ENCODE results near the gene AGAP1.

Gene AGAP1

GRCh38 chr2:235847576-235847975, 353.7 kb downstream of the AGAP1 start:
- FAIRE-seq (no peak), DNase-seq (ENCODE audit: insufficient read length) (no peak)
- TF ChIP-seq TAF1 (IDR thresholded peaks at IDR 0.05; ENCODE audit: borderline replicate concordance, low read depth, low read length) = no peak
- TF ChIP-seq POLR2A (IDR thresholded peaks at IDR 0.05; ENCODE audit: low read depth, low read length) = no peak
- TF ChIP-seq POLR2AphosphoS5 (IDR thresholded peaks at IDR 0.05; ENCODE audit: low read depth, low read length) = no peak

- no peak for TF ChIP-seq POLR2AphosphoS5 (IDR thresholded peaks at IDR 0.05; ENCODE audit: low read depth, low read length)
- TF ChIP-seq TAF1 (IDR thresholded peaks at IDR 0.05; ENCODE audit: borderline replicate concordance, low read depth, low read length) = no peak
- no peak for TF ChIP-seq POLR2A (IDR thresholded peaks at IDR 0.05; ENCODE audit: low read depth, low read length)
- DNase-seq (ENCODE audit: insufficient read length) (no peak), FAIRE-seq (no peak)
These were observed 354.2 kb downstream of the AGAP1 start for GRCh38 chr2:235848055-235848454.

GRCh38 chr2:235848946-235849345, 355.1 kb downstream of the AGAP1 start:
- TF ChIP-seq TAF1 (IDR thresholded peaks at IDR 0.05; ENCODE audit: borderline replicate concordance, low read depth, low read length) = no peak
- no peak for TF ChIP-seq POLR2A (IDR thresholded peaks at IDR 0.05; ENCODE audit: low read depth, low read length)
- FAIRE-seq (no peak), DNase-seq (ENCODE audit: insufficient read length) (no peak)

- DNase-seq (ENCODE audit: insufficient read length) (no peak), FAIRE-seq (no peak)
- no peak for TF ChIP-seq POLR2AphosphoS5 (IDR thresholded peaks at IDR 0.05; ENCODE audit: low read depth, low read length)
These were observed 355.6 kb downstream of the AGAP1 start for GRCh38 chr2:235849489-235849888.

GRCh38 chr2:235850289-235850688, 356.4 kb downstream of the AGAP1 start:
- FAIRE-seq (no peak), DNase-seq (ENCODE audit: insufficient read length) (no peak)
- TF ChIP-seq POLR2AphosphoS5 (IDR thresholded peaks at IDR 0.05; ENCODE audit: low read depth, low read length) (no peak), TAF1 (IDR thresholded peaks at IDR 0.05; ENCODE audit: borderline replicate concordance, low read depth, low read length) (no peak), POLR2A (IDR thresholded peaks at IDR 0.05; ENCODE audit: low read depth, low read length) (no peak)

GRCh38 chr2:235850771-235851551, 357.1 kb downstream of the AGAP1 start:
- DNase-seq (ENCODE audit: insufficient read length) (no peak), FAIRE-seq (no peak)

GRCh38 chr2:235851828-235852525, 358.1 kb downstream of the AGAP1 start:
- DNase-seq (ENCODE audit: insufficient read length) (no peak), FAIRE-seq (no peak)
- no peak for TF ChIP-seq POLR2A (IDR thresholded peaks at IDR 0.05; ENCODE audit: low read depth, low read length)
- no peak for TF ChIP-seq TAF1 (IDR thresholded peaks at IDR 0.05; ENCODE audit: borderline replicate concordance, low read depth, low read length)
- no peak for TF ChIP-seq POLR2AphosphoS5 (IDR thresholded peaks at IDR 0.05; ENCODE audit: low read depth, low read length)

More at GRCh38 chr2:235850771-235851551, 357.1 kb downstream of the AGAP1 start:
- TF ChIP-seq POLR2A (IDR thresholded peaks at IDR 0.05; ENCODE audit: low read depth, low read length) (no peak), POLR2AphosphoS5 (IDR thresholded peaks at IDR 0.05; ENCODE audit: low read depth, low read length) (no peak), TAF1 (IDR thresholded peaks at IDR 0.05; ENCODE audit: borderline replicate concordance, low read depth, low read length) (no peak)

- TF ChIP-seq TAF1 (IDR thresholded peaks at IDR 0.05; ENCODE audit: borderline replicate concordance, low read depth, low read length) (no peak), POLR2AphosphoS5 (IDR thresholded peaks at IDR 0.05; ENCODE audit: low read depth, low read length) (no peak), POLR2A (IDR thresholded peaks at IDR 0.05; ENCODE audit: low read depth, low read length) (no peak)
- DNase-seq (ENCODE audit: insufficient read length) (no peak), FAIRE-seq (no peak)
These were observed 358.7 kb downstream of the AGAP1 start for GRCh38 chr2:235852526-235852920.

GRCh38 chr2:235854276-235854675, 360.4 kb downstream of the AGAP1 start:
- no peak for DNase-seq (ENCODE audit: insufficient read length)
- no peak for FAIRE-seq
- TF ChIP-seq TAF1 (IDR thresholded peaks at IDR 0.05; ENCODE audit: borderline replicate concordance, low read depth, low read length) (no peak), POLR2AphosphoS5 (IDR thresholded peaks at IDR 0.05; ENCODE audit: low read depth, low read length) (no peak), POLR2A (IDR thresholded peaks at IDR 0.05; ENCODE audit: low read depth, low read length) (no peak)

GRCh38 chr2:235855011-235855410, 361.2 kb downstream of the AGAP1 start:
- DNase-seq (ENCODE audit: insufficient read length) (no peak), FAIRE-seq (no peak)
- TF ChIP-seq POLR2AphosphoS5 (IDR thresholded peaks at IDR 0.05; ENCODE audit: low read depth, low read length) (no peak), TAF1 (IDR thresholded peaks at IDR 0.05; ENCODE audit: borderline replicate concordance, low read depth, low read length) (no peak), POLR2A (IDR thresholded peaks at IDR 0.05; ENCODE audit: low read depth, low read length) (no peak)

- FAIRE-seq (no peak), DNase-seq (ENCODE audit: insufficient read length) (no peak)
- TF ChIP-seq POLR2A (IDR thresholded peaks at IDR 0.05; ENCODE audit: low read depth, low read length) = no peak
- no peak for TF ChIP-seq TAF1 (IDR thresholded peaks at IDR 0.05; ENCODE audit: borderline replicate concordance, low read depth, low read length)
These were observed 362.5 kb downstream of the AGAP1 start for GRCh38 chr2:235856151-235856854.

- DNase-seq (ENCODE audit: insufficient read length) (no peak), FAIRE-seq (no peak)
- TF ChIP-seq POLR2A (IDR thresholded peaks at IDR 0.05; ENCODE audit: low read depth, low read length) (no peak), TAF1 (IDR thresholded peaks at IDR 0.05; ENCODE audit: borderline replicate concordance, low read depth, low read length) (no peak), POLR2AphosphoS5 (IDR thresholded peaks at IDR 0.05; ENCODE audit: low read depth, low read length) (no peak)
These were observed 363.8 kb downstream of the AGAP1 start for GRCh38 chr2:235857598-235857997.

Measured in GM12892 (cell line).